Measurements from ENCODE around the gene SOS1.

DNA sequence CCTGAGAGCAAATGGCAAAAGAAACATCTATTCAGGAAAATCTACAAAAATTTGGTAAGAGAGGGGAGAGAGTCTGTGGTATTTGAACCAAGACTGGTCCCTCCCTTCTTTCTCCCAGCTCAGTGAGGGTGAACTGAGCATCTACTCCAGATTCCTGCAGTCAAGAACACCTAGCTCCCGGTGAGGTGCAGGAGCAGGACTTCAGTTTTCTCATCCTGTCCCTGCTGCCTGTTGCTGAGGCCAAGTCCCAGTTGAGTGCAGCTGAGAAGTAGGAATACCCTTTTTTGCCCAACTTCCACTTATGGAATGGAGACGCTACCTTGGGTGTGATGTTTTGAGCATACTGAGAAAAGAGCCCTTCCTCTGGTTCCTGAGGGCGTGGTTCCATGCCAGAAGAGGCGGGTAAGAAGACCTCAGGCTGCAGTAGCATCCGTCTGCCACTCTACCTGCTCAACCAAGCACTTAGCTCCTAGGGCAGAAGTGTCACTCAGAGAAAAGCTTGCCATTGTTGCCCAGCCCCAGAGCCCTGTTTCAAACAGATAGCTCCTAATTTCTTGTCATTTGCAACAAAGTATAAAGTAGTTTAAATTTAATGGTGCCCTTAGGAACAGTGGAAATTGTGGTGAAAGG is 112.9 kb downstream of the SOS1 start:
- TF ChIP-seq SMAD3 (CRISPR knock-in tag; IDR thresholded peaks at IDR 0.05; ENCODE audit: borderline replicate concordance): 0 out of 2 replicates have a peak, but pooled peaks have one; percentile 53
- TF ChIP-seq, protein P1, sequence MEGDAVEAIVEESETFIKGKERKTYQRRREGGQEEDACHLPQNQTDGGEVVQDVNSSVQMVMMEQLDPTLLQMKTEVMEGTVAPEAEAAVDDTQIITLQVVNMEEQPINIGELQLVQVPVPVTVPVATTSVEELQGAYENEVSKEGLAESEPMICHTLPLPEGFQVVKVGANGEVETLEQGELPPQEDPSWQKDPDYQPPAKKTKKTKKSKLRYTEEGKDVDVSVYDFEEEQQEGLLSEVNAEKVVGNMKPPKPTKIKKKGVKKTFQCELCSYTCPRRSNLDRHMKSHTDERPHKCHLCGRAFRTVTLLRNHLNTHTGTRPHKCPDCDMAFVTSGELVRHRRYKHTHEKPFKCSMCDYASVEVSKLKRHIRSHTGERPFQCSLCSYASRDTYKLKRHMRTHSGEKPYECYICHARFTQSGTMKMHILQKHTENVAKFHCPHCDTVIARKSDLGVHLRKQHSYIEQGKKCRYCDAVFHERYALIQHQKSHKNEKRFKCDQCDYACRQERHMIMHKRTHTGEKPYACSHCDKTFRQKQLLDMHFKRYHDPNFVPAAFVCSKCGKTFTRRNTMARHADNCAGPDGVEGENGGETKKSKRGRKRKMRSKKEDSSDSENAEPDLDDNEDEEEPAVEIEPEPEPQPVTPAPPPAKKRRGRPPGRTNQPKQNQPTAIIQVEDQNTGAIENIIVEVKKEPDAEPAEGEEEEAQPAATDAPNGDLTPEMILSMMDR (IDR thresholded peaks at IDR 0.05): no peak

Data from WTC11 (cell line).